Ishikawa (cell line): ENCODE results near the gene IRS2.

ENCODE experiments used
- CEBPB ChIP-seq: IDR thresholded peaks from 2 replicates; pipeline ENCODE4 v1.6.1; 2012
- CREB1 ChIP-seq: IDR thresholded peaks from 2 replicates; pipeline ENCODE4 v1.6.1; 2012; ENCODE audit warnings: low read depth
- EGR1 ChIP-seq: IDR thresholded peaks from 2 replicates; pipeline ENCODE4 v1.6.1; 2012
- EP300 ChIP-seq: IDR thresholded peaks from 2 replicates; pipeline ENCODE4 v1.6.1; 2012; ENCODE audit warnings: borderline replicate concordance
- FOXM1 ChIP-seq: IDR thresholded peaks from 2 replicates; pipeline ENCODE4 v1.6.1; 2012; ENCODE audit warnings: low read depth, borderline replicate concordance
- MAX ChIP-seq: IDR thresholded peaks from 2 replicates; pipeline ENCODE4 v1.6.1; 2012
- NFIC ChIP-seq: IDR thresholded peaks from 2 replicates; pipeline ENCODE4 v1.6.1; 2012
- RAD21 ChIP-seq: IDR thresholded peaks from 2 replicates; pipeline ENCODE4 v1.6.1; 2012; ENCODE audit warnings: low read depth
- REST ChIP-seq: IDR thresholded peaks from 2 replicates; pipeline ENCODE4 v1.6.1; 2012; ENCODE audit warnings: low read depth, mild to moderate bottlenecking
- TAF1 ChIP-seq: IDR thresholded peaks from 2 replicates; pipeline ENCODE4 v1.6.1; 2012; ENCODE audit warnings: low read depth, mild to moderate bottlenecking
- TCF12 ChIP-seq: IDR thresholded peaks from 2 replicates; pipeline ENCODE4 v1.6.1; 2012; ENCODE audit warnings: low read depth
- TEAD4 ChIP-seq: IDR thresholded peaks from 2 replicates; pipeline ENCODE4 v1.6.1; 2012
- USF1 ChIP-seq: IDR thresholded peaks from 2 replicates; pipeline ENCODE4 v1.6.1; 2012
- YY1 ChIP-seq: IDR thresholded peaks from 2 replicates; pipeline ENCODE4 v1.6.1; 2012; ENCODE audit warnings: low read depth
- ZBTB7A ChIP-seq: IDR thresholded peaks from 2 replicates; pipeline ENCODE4 v1.6.1; 2012; ENCODE audit warnings: low read depth

Gene IRS2

GRCh38 chr13:109725995-109726637, 60.3 kb downstream of the IRS2 start:
- TF ChIP-seq RAD21: no peak
- TF ChIP-seq EP300: no peak
- no peak for TF ChIP-seq TCF12
- peak; percentile 70 for TF ChIP-seq USF1
- no peak for TF ChIP-seq MAX
- TF ChIP-seq EGR1: no peak
- TF ChIP-seq FOXM1: no peak

- no peak for TF ChIP-seq NFIC
- no peak for TF ChIP-seq EP300
- TF ChIP-seq CREB1: no peak
- TF ChIP-seq TEAD4: no peak
- TF ChIP-seq RAD21: no peak
- TF ChIP-seq FOXM1: no peak
- TF ChIP-seq REST: no peak
- no peak for TF ChIP-seq EGR1
- no peak for TF ChIP-seq TAF1
- no peak for TF ChIP-seq USF1
- no peak for TF ChIP-seq CEBPB
- TF ChIP-seq YY1: no peak
- TF ChIP-seq TCF12: no peak
Observed at GRCh38 chr13:109725297-109725696, 61.1 kb downstream of the IRS2 start.

GRCh38 chr13:109724603-109725002, 61.8 kb downstream of the IRS2 start:
- TF ChIP-seq TAF1: no peak
- no peak for TF ChIP-seq TEAD4
- no peak for TF ChIP-seq USF1
- TF ChIP-seq EGR1: no peak
- TF ChIP-seq NFIC: no peak
- no peak for TF ChIP-seq EP300
- no peak for TF ChIP-seq ZBTB7A
- TF ChIP-seq YY1: no peak
- no peak for TF ChIP-seq TCF12
- TF ChIP-seq CEBPB: no peak
- no peak for TF ChIP-seq REST

- TF ChIP-seq CREB1: no peak
Observed at GRCh38 chr13:109723046-109723445, 63.3 kb downstream of the IRS2 start.

- no peak for TF ChIP-seq TEAD4
- TF ChIP-seq TAF1: no peak
- no peak for TF ChIP-seq MAX
- TF ChIP-seq RAD21: no peak
- no peak for TF ChIP-seq ZBTB7A
- no peak for TF ChIP-seq EGR1
- no peak for TF ChIP-seq YY1
- no peak for TF ChIP-seq FOXM1
Observed at GRCh38 chr13:109722068-109722467, 64.3 kb downstream of the IRS2 start.

- no peak for TF ChIP-seq CREB1
Observed at GRCh38 chr13:109720758-109721184, 65.6 kb downstream of the IRS2 start.

GRCh38 chr13:109719962-109720646, 66.3 kb downstream of the IRS2 start:
- TF ChIP-seq RAD21 (no peak), TCF12 (no peak), FOXM1 (no peak), REST (no peak), TEAD4 (no peak), USF1 (no peak), EGR1 (no peak), YY1 (no peak), TAF1 (no peak), MAX (no peak), CREB1 (no peak), EP300 (no peak), CEBPB (no peak), ZBTB7A (no peak)
